Measurements from ENCODE around the gene CARS2. TPM values are rescaled to one million over a fixed set of nuclear protein-coding genes. Genes with fewer than 3 reads are reported as not detected.

Gene CARS2
- total RNA-seq, 1 experiment from 2014 or later, result 24.8 TPM

- intact Hi-C loops (cut with micrococcal nuclease; ENCODE audit: unreplicated experiment), result no loop called here
- DNase-seq, result no peak
- H3K4me3 Mint-ChIP-seq (ENCODE audit: low read depth, unreplicated experiment), result no peak overlapping the region
- H3K36me3 Mint-ChIP-seq (ENCODE audit: insufficient read depth, unreplicated experiment), result peaks cover 5% of the 10 kb centered on the region
- no TSS peak for BruUV-seq (replicated peaks)
- no peak for TF ChIP-seq CTCF (IDR thresholded peaks at IDR 0.05; ENCODE audit: unreplicated experiment)
- CTCF ChIA-PET, result no interaction called here
- H3K27ac Mint-ChIP-seq (ENCODE audit: unreplicated experiment), result no peak overlapping the region
- no peaks in the 10 kb centered on the region for H3K27me3 Mint-ChIP-seq (ENCODE audit: unreplicated experiment)
- no peaks in the 10 kb centered on the region for H3K9me3 Mint-ChIP-seq (ENCODE audit: low read depth, unreplicated experiment)
- H3K4me1 Mint-ChIP-seq (ENCODE audit: low read depth, unreplicated experiment), result peaks cover 6% of the 10 kb centered on the region
Observed at GRCh38 chr13:110625771-110626321, 80.1 kb downstream of the CARS2 start.

GRCh38 chr13:110624766-110625756 lies 80.9 kb downstream of the CARS2 start:
- H3K36me3 Mint-ChIP-seq (ENCODE audit: insufficient read depth, unreplicated experiment), result peaks cover 5% of the 10 kb centered on the region
- CTCF ChIA-PET, result no interaction called here
- intact Hi-C loops (cut with micrococcal nuclease; ENCODE audit: unreplicated experiment), result no loop called here
- H3K27ac Mint-ChIP-seq (ENCODE audit: unreplicated experiment), result no peak overlapping the region
- no peak for TF ChIP-seq CTCF (IDR thresholded peaks at IDR 0.05; ENCODE audit: unreplicated experiment)
- DNase-seq, result no peak
- H3K27me3 Mint-ChIP-seq (ENCODE audit: unreplicated experiment), result no peaks in the 10 kb centered on the region
- no TSS peak for BruUV-seq (replicated peaks)
- H3K4me3 Mint-ChIP-seq (ENCODE audit: low read depth, unreplicated experiment), result no peak overlapping the region
- H3K9me3 Mint-ChIP-seq (ENCODE audit: low read depth, unreplicated experiment), result no peaks in the 10 kb centered on the region
- peaks cover 6% of the 10 kb centered on the region for H3K4me1 Mint-ChIP-seq (ENCODE audit: low read depth, unreplicated experiment)

- Mint-ChIP-seq H3K27ac (ENCODE audit: unreplicated experiment) (no peak overlapping the region), H3K4me1 (ENCODE audit: low read depth, unreplicated experiment) (no peaks in the 10 kb centered on the region), H3K4me3 (ENCODE audit: low read depth, unreplicated experiment) (no peak overlapping the region), H3K9me3 (ENCODE audit: low read depth, unreplicated experiment) (no peaks in the 10 kb centered on the region), H3K27me3 (ENCODE audit: unreplicated experiment) (no peaks in the 10 kb centered on the region), H3K36me3 (ENCODE audit: insufficient read depth, unreplicated experiment) (peaks cover 10% of the 10 kb centered on the region)
- intact Hi-C loops (cut with micrococcal nuclease; ENCODE audit: unreplicated experiment), result no loop called here
- no TSS peak for BruUV-seq (replicated peaks)
- CTCF ChIA-PET, result interaction anchor here (0.5 kb wide), 1 partner anchor 64 kb away, joined by 3 read pairs; no protein-coding TSS in a partner anchor
- no peak for TF ChIP-seq CTCF (IDR thresholded peaks at IDR 0.05; ENCODE audit: unreplicated experiment)
- no peak for DNase-seq
Observed at GRCh38 chr13:110620596-110620995, 85.3 kb downstream of the CARS2 start.

- TF ChIP-seq CTCF (IDR thresholded peaks at IDR 0.05; ENCODE audit: unreplicated experiment), result no peak
- no peak overlapping the region for H3K27ac Mint-ChIP-seq (ENCODE audit: unreplicated experiment)
- DNase-seq, result no peak
- CTCF ChIA-PET, result no interaction called here
- H3K4me1 Mint-ChIP-seq (ENCODE audit: low read depth, unreplicated experiment), result no peaks in the 10 kb centered on the region
- no peaks in the 10 kb centered on the region for H3K9me3 Mint-ChIP-seq (ENCODE audit: low read depth, unreplicated experiment)
- no TSS peak for BruUV-seq (replicated peaks)
- H3K4me3 Mint-ChIP-seq (ENCODE audit: low read depth, unreplicated experiment), result no peak overlapping the region
- no peaks in the 10 kb centered on the region for H3K27me3 Mint-ChIP-seq (ENCODE audit: unreplicated experiment)
- peaks cover 15% of the 10 kb centered on the region for H3K36me3 Mint-ChIP-seq (ENCODE audit: insufficient read depth, unreplicated experiment)
- intact Hi-C loops (cut with micrococcal nuclease; ENCODE audit: unreplicated experiment), result no loop called here
Observed at GRCh38 chr13:110618780-110619179, 87.1 kb downstream of the CARS2 start.

Measured in Calu3 (cell line).